ENCODE results near the gene HLA-E. TPM values are rescaled to one million over a fixed set of nuclear protein-coding genes. Genes with fewer than 3 reads are reported as not detected.
"Not testable (repeated sequence)": the region's sequence is repeated elsewhere in the genome, so short reads cannot be mapped to it uniquely, and the experiment has no call there.

Gene HLA-E
- total RNA-seq, 1 donor from 2014 or later = 94.9 TPM

- peaks cover 32% of the 10 kb centered on the region for H4K20me1 ChIP-seq (ENCODE audit: insufficient read depth, low read length)
- H3K4me3 ChIP-seq (ENCODE audit: insufficient read depth, low read depth, low read length) = no peak overlapping the region
- TF ChIP-seq CTCF (IDR thresholded peaks at IDR 0.05; ENCODE audit: insufficient read depth, low read depth, low read length) = no peak
- no peak for TF ChIP-seq EZH2 (IDR thresholded peaks at IDR 0.05; ENCODE audit: insufficient read depth, low read length)
- H3K79me2 ChIP-seq (ENCODE audit: insufficient read depth, low read length) = peaks cover 18% of the 10 kb centered on the region
- FAIRE-seq (no peak), DNase-seq (ENCODE audit: low read depth) (no peak)
- peaks cover 18% of the 10 kb centered on the region for H3K4me1 Mint-ChIP-seq (ENCODE audit: low read depth, unreplicated experiment)
- H3K27me3 ChIP-seq (ENCODE audit: insufficient read depth, low read length) = no peaks in the 10 kb centered on the region
- H2AFZ ChIP-seq (ENCODE audit: low read depth, low read length) = no peak overlapping the region
- peaks cover 14% of the 10 kb centered on the region for H3K36me3 Mint-ChIP-seq (ENCODE audit: low read depth, unreplicated experiment)
- no peaks in the 10 kb centered on the region for H3K9me3 ChIP-seq (ENCODE audit: insufficient read depth, low read depth, low read length)
- H3K9ac ChIP-seq (ENCODE audit: low read length) = no peak overlapping the region
- H3K4me3 Mint-ChIP-seq (ENCODE audit: unreplicated experiment) = no peak overlapping the region
- peaks cover 16% of the 10 kb centered on the region for H3K36me3 ChIP-seq (ENCODE audit: insufficient read depth, low read length)
- peaks cover 3% of the 10 kb centered on the region for H3K9me3 Mint-ChIP-seq (ENCODE audit: unreplicated experiment)
- no peak overlapping the region for H3K27ac ChIP-seq (ENCODE audit: low read depth, low read length)
- no peaks in the 10 kb centered on the region for H3K27me3 Mint-ChIP-seq (ENCODE audit: low read depth, unreplicated experiment)
- peaks cover 11% of the 10 kb centered on the region for H3K4me1 ChIP-seq (ENCODE audit: insufficient read depth, low read length)
- no peak overlapping the region for H3K27ac Mint-ChIP-seq (ENCODE audit: unreplicated experiment)
- no peak overlapping the region for H3K4me2 ChIP-seq (ENCODE audit: low read length)
Measured at GRCh38 chr6:30493643-30494250, 4.4 kb downstream of the HLA-E start.

GRCh38 chr6:30494291-30494861 is 5.1 kb downstream of the HLA-E start:
- H3K27ac Mint-ChIP-seq (ENCODE audit: unreplicated experiment) = peak overlapping the region; percentile 42
- H2AFZ ChIP-seq (ENCODE audit: low read depth, low read length) = no peak overlapping the region
- TF ChIP-seq EZH2 (IDR thresholded peaks at IDR 0.05; ENCODE audit: insufficient read depth, low read length) = no peak
- H3K27me3 Mint-ChIP-seq (ENCODE audit: low read depth, unreplicated experiment) = no peaks in the 10 kb centered on the region
- peaks cover 18% of the 10 kb centered on the region for H3K79me2 ChIP-seq (ENCODE audit: insufficient read depth, low read length)
- H3K9me3 ChIP-seq (ENCODE audit: insufficient read depth, low read depth, low read length) = no peaks in the 10 kb centered on the region
- H4K20me1 ChIP-seq (ENCODE audit: insufficient read depth, low read length) = peaks cover 32% of the 10 kb centered on the region
- no peak for FAIRE-seq
- H3K27me3 ChIP-seq (ENCODE audit: insufficient read depth, low read length) = no peaks in the 10 kb centered on the region
- H3K36me3 ChIP-seq (ENCODE audit: insufficient read depth, low read length) = peaks cover 16% of the 10 kb centered on the region
- H3K9ac ChIP-seq (ENCODE audit: low read length) = no peak overlapping the region
- H3K36me3 Mint-ChIP-seq (ENCODE audit: low read depth, unreplicated experiment) = peaks cover 14% of the 10 kb centered on the region
- H3K4me3 ChIP-seq (ENCODE audit: insufficient read depth, low read depth, low read length) = no peak overlapping the region
- H3K4me3 Mint-ChIP-seq (ENCODE audit: unreplicated experiment) = no peak overlapping the region
- H3K4me2 ChIP-seq (ENCODE audit: low read length) = no peak overlapping the region
- no peak overlapping the region for H3K27ac ChIP-seq (ENCODE audit: low read depth, low read length)
- H3K9me3 Mint-ChIP-seq (ENCODE audit: unreplicated experiment) = peaks cover 3% of the 10 kb centered on the region
- DNase-seq (ENCODE audit: low read depth) = no peak
- peaks cover 18% of the 10 kb centered on the region for H3K4me1 Mint-ChIP-seq (ENCODE audit: low read depth, unreplicated experiment)
- peaks cover 11% of the 10 kb centered on the region for H3K4me1 ChIP-seq (ENCODE audit: insufficient read depth, low read length)

GRCh38 chr6:30495060-30495459 is 5.8 kb downstream of the HLA-E start:
- not testable (repeated sequence) for H3K4me3 ChIP-seq (ENCODE audit: insufficient read depth, low read depth, low read length); H3K27ac ChIP-seq (ENCODE audit: low read depth, low read length); H3K27ac Mint-ChIP-seq (ENCODE audit: unreplicated experiment); H3K4me3 Mint-ChIP-seq (ENCODE audit: unreplicated experiment); H3K27me3 Mint-ChIP-seq (ENCODE audit: low read depth, unreplicated experiment); H3K9me3 Mint-ChIP-seq (ENCODE audit: unreplicated experiment); H3K4me2 ChIP-seq (ENCODE audit: low read length); H3K27me3 ChIP-seq (ENCODE audit: insufficient read depth, low read length); FAIRE-seq; H3K9ac ChIP-seq (ENCODE audit: low read length); H2AFZ ChIP-seq (ENCODE audit: low read depth, low read length); H3K9me3 ChIP-seq (ENCODE audit: insufficient read depth, low read depth, low read length); DNase-seq (ENCODE audit: low read depth)
- Mint-ChIP-seq H3K4me1 (ENCODE audit: low read depth, unreplicated experiment) (peaks cover 18% of the 10 kb centered on the region), H3K36me3 (ENCODE audit: low read depth, unreplicated experiment) (peaks cover 14% of the 10 kb centered on the region)
- H3K79me2 ChIP-seq (ENCODE audit: insufficient read depth, low read length) = peaks cover 15% of the 10 kb centered on the region
- H3K36me3 ChIP-seq (ENCODE audit: insufficient read depth, low read length) = peaks cover 16% of the 10 kb centered on the region
- peaks cover 32% of the 10 kb centered on the region for H4K20me1 ChIP-seq (ENCODE audit: insufficient read depth, low read length)
- peaks cover 11% of the 10 kb centered on the region for H3K4me1 ChIP-seq (ENCODE audit: insufficient read depth, low read length)

Measured in astrocyte (in vitro differentiated cells and primary cell).